ENCODE measurements around the gene NEUROG1.
A peak's percentile ranks its signal among the peaks of the same experiment; 100 is the strongest.

The NEUROG1 gene

GRCh38 chr5:135568923-135569360 lies 33.2 kb upstream of the NEUROG1 start:
- peak; percentile 82 for DNase-seq (ENCODE audit: low read depth)
- TF ChIP-seq, protein P1, sequence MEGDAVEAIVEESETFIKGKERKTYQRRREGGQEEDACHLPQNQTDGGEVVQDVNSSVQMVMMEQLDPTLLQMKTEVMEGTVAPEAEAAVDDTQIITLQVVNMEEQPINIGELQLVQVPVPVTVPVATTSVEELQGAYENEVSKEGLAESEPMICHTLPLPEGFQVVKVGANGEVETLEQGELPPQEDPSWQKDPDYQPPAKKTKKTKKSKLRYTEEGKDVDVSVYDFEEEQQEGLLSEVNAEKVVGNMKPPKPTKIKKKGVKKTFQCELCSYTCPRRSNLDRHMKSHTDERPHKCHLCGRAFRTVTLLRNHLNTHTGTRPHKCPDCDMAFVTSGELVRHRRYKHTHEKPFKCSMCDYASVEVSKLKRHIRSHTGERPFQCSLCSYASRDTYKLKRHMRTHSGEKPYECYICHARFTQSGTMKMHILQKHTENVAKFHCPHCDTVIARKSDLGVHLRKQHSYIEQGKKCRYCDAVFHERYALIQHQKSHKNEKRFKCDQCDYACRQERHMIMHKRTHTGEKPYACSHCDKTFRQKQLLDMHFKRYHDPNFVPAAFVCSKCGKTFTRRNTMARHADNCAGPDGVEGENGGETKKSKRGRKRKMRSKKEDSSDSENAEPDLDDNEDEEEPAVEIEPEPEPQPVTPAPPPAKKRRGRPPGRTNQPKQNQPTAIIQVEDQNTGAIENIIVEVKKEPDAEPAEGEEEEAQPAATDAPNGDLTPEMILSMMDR (IDR thresholded peaks at IDR 0.05; ENCODE audit: insufficient read depth, low read depth, low read length, missing control alignments) = no peak
- no peak overlapping the region for H3K4me3 ChIP-seq (ENCODE audit: low read length)

DNA sequence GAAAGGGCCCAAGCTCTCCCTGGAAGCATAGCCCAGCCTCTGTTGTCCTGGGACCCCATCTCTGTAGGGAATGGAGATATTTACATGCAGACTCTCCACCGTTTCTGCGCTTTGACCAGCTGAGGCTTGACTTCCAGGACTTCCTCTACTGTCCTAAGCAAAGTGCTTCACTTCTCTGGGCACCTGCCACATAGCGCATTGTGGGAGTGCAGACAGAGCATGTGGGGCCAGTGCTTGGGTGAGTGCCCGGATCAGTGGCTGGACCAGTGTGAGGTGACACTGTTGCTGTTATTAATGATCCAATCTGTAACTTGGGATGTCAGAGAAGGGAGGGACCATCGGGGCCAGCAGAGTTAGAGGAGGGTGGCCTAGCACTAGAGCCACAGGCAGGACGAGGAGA lies 32.5 kb upstream of the NEUROG1 start:
- no peak for DNase-seq (ENCODE audit: low read depth)
- TF ChIP-seq, protein P1 (IDR thresholded peaks at IDR 0.05; ENCODE audit: insufficient read depth, low read depth, low read length, missing control alignments) = no peak
- H3K4me3 ChIP-seq (ENCODE audit: low read length) = no peak overlapping the region

- no peak overlapping the region for H3K4me3 ChIP-seq (ENCODE audit: low read length)
- no peak for DNase-seq (ENCODE audit: low read depth)
- TF ChIP-seq, protein P1 (IDR thresholded peaks at IDR 0.05; ENCODE audit: insufficient read depth, low read depth, low read length, missing control alignments) = no peak
Measured at GRCh38 chr5:135567661-135568060, 31.9 kb upstream of the NEUROG1 start.

GRCh38 chr5:135566422-135567400 lies 30.9 kb upstream of the NEUROG1 start:
- no peak for DNase-seq (ENCODE audit: low read depth)
- no peak overlapping the region for H3K4me3 ChIP-seq (ENCODE audit: low read length)
- TF ChIP-seq, protein P1 (IDR thresholded peaks at IDR 0.05; ENCODE audit: insufficient read depth, low read depth, low read length, missing control alignments) = no peak

- TF ChIP-seq, protein P1 (IDR thresholded peaks at IDR 0.05; ENCODE audit: insufficient read depth, low read depth, low read length, missing control alignments) = peak; percentile 98
- peak; percentile 69 for DNase-seq (ENCODE audit: low read depth)
- no peak overlapping the region for H3K4me3 ChIP-seq (ENCODE audit: low read length)
Measured at GRCh38 chr5:135565725-135566421, 30.1 kb upstream of the NEUROG1 start.

DNA sequence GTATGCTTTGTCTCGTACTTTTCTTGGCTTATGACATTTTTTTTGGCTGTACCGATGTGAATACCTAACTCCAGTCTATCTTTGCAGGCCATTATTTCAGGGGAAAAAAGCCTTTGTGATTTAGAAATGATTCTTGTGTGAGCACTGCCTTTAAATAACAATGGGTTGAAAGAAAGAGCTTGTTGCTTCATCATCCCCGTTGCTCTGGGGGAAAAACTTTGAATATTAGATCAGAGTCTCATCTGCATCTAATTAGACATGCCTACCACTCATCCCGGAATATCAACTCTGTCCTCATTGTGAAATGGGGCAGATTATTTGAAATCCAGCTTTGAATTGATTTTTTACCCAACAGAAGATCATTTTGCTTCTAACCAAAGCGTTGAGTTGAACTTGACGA lies 29.5 kb upstream of the NEUROG1 start:
- no peak for DNase-seq (ENCODE audit: low read depth)
- TF ChIP-seq, protein P1 (IDR thresholded peaks at IDR 0.05; ENCODE audit: insufficient read depth, low read depth, low read length, missing control alignments) = no peak
- H3K4me3 ChIP-seq (ENCODE audit: low read length) = no peak overlapping the region

All from epithelial cell of esophagus (primary cell).